Astrocyte (in vitro differentiated cells and primary cell): ENCODE data around the gene PSME3IP1. TPM values are rescaled to one million over a fixed set of nuclear protein-coding genes. Genes with fewer than 3 reads are reported as not detected.

Experiments
- DNase-seq: peaks from one replicate; pipeline ENCODE4 v3.0.0-alpha.2; 2010; ENCODE audit warnings: low read depth
- FAIRE-seq: peaks from 2 replicates; lab custom pipeline; 2011; peaks lifted over from hg19 to GRCh38; lab: Jason Lieb, UNC
- H2AFZ ChIP-seq: 2 replicates; pipeline ENCODE4 v1.6.0; 2012; ENCODE audit warnings: low read depth, low read length, inconsistent platforms
- H3K27ac ChIP-seq: 2 replicates; pipeline ENCODE4 v1.5.1; 2011; ENCODE audit warnings: low read depth, low read length, inconsistent platforms
- H3K27me3 ChIP-seq: 2 replicates; pipeline ENCODE4 v1.6.0; 2011; ENCODE audit warnings: low read length, inconsistent platforms; ENCODE audit not compliant: insufficient read depth
- H3K36me3 ChIP-seq: 2 replicates; pipeline ENCODE4 v1.5.1; 2011; ENCODE audit warnings: low read length, inconsistent platforms; ENCODE audit not compliant: insufficient read depth
- H3K4me1 ChIP-seq: 2 replicates; pipeline ENCODE4 v1.5.1; 2011; ENCODE audit warnings: low read length, inconsistent platforms; ENCODE audit not compliant: insufficient read depth
- H3K4me2 ChIP-seq: 2 replicates; pipeline ENCODE4 v1.6.0; 2012; ENCODE audit warnings: low read length, inconsistent platforms
- H3K4me3 ChIP-seq: 2 replicates; pipeline ENCODE4 v1.5.1; 2011; ENCODE audit warnings: low read depth, mild to moderate bottlenecking, low read length, inconsistent platforms; ENCODE audit not compliant: insufficient read depth
- H3K79me2 ChIP-seq: 2 replicates; pipeline ENCODE4 v1.6.0; 2012; ENCODE audit warnings: mild to moderate bottlenecking, low read length, inconsistent platforms; ENCODE audit not compliant: insufficient read depth
- H3K9ac ChIP-seq: 2 replicates; pipeline ENCODE4 v1.6.0; 2012; ENCODE audit warnings: mild to moderate bottlenecking, low read length, inconsistent platforms
- H3K9me3 ChIP-seq: 2 replicates; pipeline ENCODE4 v1.5.1; 2012; ENCODE audit warnings: low read depth, mild to moderate bottlenecking, low read length, inconsistent platforms; ENCODE audit not compliant: insufficient read depth
- H4K20me1 ChIP-seq: 2 replicates; pipeline ENCODE4 v1.6.0; 2012; ENCODE audit warnings: low read length, inconsistent platforms; ENCODE audit not compliant: insufficient read depth
- H3K27ac Mint-ChIP-seq: one replicate; pipeline ENCODE4 v1.8.0; 2021; ENCODE audit warnings: mild to moderate bottlenecking, mixed read lengths; ENCODE audit not compliant: unreplicated experiment
- H3K27me3 Mint-ChIP-seq: one replicate; pipeline ENCODE4 v1.8.0; 2021; ENCODE audit warnings: low read depth, mixed read lengths; ENCODE audit not compliant: unreplicated experiment
- H3K36me3 Mint-ChIP-seq: one replicate; pipeline ENCODE4 v1.8.0; 2021; ENCODE audit warnings: low read depth, mixed read lengths; ENCODE audit not compliant: unreplicated experiment
- H3K4me1 Mint-ChIP-seq: one replicate; pipeline ENCODE4 v1.8.0; 2021; ENCODE audit warnings: low read depth, mixed read lengths; ENCODE audit not compliant: unreplicated experiment
- H3K4me3 Mint-ChIP-seq: one replicate; pipeline ENCODE4 v1.8.0; 2021; ENCODE audit warnings: mild to moderate bottlenecking, moderate library complexity, mixed read lengths; ENCODE audit not compliant: unreplicated experiment
- H3K9me3 Mint-ChIP-seq: one replicate; pipeline ENCODE4 v1.8.0; 2021; ENCODE audit warnings: mild to moderate bottlenecking, mixed read lengths; ENCODE audit not compliant: unreplicated experiment
- EZH2 ChIP-seq: IDR thresholded peaks from 2 replicates; pipeline ENCODE4 v1.6.1; 2012; ENCODE audit warnings: mild to moderate bottlenecking, low read length, inconsistent platforms; ENCODE audit not compliant: insufficient read depth
- total RNA-seq: library from RNA; stranded (reverse); gene quantifications from 2 replicates; pipeline ENCODE4 v1.2.1, GENCODE V29; 2021
- TF ChIP-seq, protein P1 (sequence below): IDR thresholded peaks from 2 replicates; pipeline ENCODE4 v1.5.1; 2011; ENCODE audit warnings: low read depth, mild to moderate bottlenecking, inconsistent platforms, low read length, moderate library complexity; ENCODE audit not compliant: insufficient read depth

The PSME3IP1 gene
- total RNA-seq, 1 donor from 2014 or later, result 78.8 TPM

DNA sequence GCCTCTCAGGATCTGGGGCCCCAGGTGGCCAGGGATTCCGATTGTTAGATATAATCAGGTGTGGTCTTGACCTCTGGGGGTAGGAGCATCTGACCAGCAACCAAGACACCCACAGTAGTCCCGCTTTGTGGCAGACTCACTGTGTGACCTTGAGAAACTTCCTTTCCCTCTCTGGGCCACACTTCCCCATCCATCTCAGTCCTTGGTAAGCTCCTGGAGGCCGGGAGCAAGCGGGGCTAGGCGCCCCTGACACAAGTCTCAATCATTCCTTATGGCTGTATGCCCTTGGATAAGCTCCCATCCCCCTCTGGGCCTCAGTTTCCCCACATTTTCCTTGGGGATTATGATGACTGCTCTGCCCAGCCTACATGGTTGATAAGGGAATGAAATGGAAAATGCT, 72.2 kb downstream of the PSME3IP1 start:
- TF ChIP-seq, protein P1, sequence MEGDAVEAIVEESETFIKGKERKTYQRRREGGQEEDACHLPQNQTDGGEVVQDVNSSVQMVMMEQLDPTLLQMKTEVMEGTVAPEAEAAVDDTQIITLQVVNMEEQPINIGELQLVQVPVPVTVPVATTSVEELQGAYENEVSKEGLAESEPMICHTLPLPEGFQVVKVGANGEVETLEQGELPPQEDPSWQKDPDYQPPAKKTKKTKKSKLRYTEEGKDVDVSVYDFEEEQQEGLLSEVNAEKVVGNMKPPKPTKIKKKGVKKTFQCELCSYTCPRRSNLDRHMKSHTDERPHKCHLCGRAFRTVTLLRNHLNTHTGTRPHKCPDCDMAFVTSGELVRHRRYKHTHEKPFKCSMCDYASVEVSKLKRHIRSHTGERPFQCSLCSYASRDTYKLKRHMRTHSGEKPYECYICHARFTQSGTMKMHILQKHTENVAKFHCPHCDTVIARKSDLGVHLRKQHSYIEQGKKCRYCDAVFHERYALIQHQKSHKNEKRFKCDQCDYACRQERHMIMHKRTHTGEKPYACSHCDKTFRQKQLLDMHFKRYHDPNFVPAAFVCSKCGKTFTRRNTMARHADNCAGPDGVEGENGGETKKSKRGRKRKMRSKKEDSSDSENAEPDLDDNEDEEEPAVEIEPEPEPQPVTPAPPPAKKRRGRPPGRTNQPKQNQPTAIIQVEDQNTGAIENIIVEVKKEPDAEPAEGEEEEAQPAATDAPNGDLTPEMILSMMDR, result no peak
- no peak for TF ChIP-seq EZH2
- DNase-seq (no peak), FAIRE-seq (no peak)
- Mint-ChIP-seq H3K4me1 (peaks cover 12% of the 10 kb centered on the region), H3K27me3 (no peaks in the 10 kb centered on the region), H3K9me3 (no peaks in the 10 kb centered on the region), H3K36me3 (peaks cover 8% of the 10 kb centered on the region), H3K27ac (no peak overlapping the region), H3K4me3 (no peak overlapping the region)
- no peaks in the 10 kb centered on the region for H3K36me3 ChIP-seq
- H3K27ac ChIP-seq, result no peak overlapping the region
- no peaks in the 10 kb centered on the region for H3K9me3 ChIP-seq
- no peak overlapping the region for H3K4me3 ChIP-seq
- H3K4me2 ChIP-seq, result no peak overlapping the region
- peaks cover 22% of the 10 kb centered on the region for H3K4me1 ChIP-seq
- H2AFZ ChIP-seq, result no peak overlapping the region
- H3K9ac ChIP-seq, result no peak overlapping the region
- H3K27me3 ChIP-seq, result no peaks in the 10 kb centered on the region
- peaks cover 14% of the 10 kb centered on the region for H4K20me1 ChIP-seq
- no peaks in the 10 kb centered on the region for H3K79me2 ChIP-seq

DNA sequence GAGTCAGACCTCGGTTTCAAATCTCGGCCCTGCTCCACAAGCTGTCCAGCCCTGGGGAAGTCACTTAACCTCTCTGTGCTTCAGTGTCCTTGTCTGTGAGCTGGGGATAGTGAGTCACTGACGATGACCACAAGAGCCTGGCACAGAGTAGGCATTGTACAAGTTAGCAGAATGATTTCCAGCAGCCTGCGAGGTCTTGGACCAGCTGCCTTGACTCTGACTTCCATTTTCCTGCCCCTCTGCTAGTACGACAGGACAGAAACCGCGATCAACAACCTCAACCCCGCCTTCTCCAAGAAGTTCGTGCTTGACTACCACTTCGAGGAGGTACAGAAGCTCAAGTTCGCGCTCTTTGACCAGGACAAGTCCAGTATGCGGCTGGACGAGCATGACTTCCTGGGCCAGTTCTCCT, 72.8 kb downstream of the PSME3IP1 start:
- FAIRE-seq, result no peak
- H3K36me3 Mint-ChIP-seq, result peaks cover 8% of the 10 kb centered on the region
- Histone ChIP-seq H4K20me1 (peaks cover 20% of the 10 kb centered on the region), H3K9me3 (no peaks in the 10 kb centered on the region), H3K4me2 (peak overlapping the region; percentile 38), H2AFZ (no peak overlapping the region), H3K79me2 (no peaks in the 10 kb centered on the region), H3K4me1 (peaks cover 22% of the 10 kb centered on the region), H3K4me3 (no peak overlapping the region), H3K36me3 (no peaks in the 10 kb centered on the region), H3K9ac (peak overlapping the region; percentile 10), H3K27me3 (no peaks in the 10 kb centered on the region), H3K27ac (no peak overlapping the region)
- no peaks in the 10 kb centered on the region for H3K9me3 Mint-ChIP-seq
- H3K4me3 Mint-ChIP-seq, result no peak overlapping the region
- H3K4me1 Mint-ChIP-seq, result peaks cover 10% of the 10 kb centered on the region
- peak overlapping the region; percentile 47 for H3K27ac Mint-ChIP-seq
- no peak for TF ChIP-seq EZH2
- TF ChIP-seq, protein P1, result no peak
- H3K27me3 Mint-ChIP-seq, result no peaks in the 10 kb centered on the region
- peak; percentile 69 for DNase-seq

DNA sequence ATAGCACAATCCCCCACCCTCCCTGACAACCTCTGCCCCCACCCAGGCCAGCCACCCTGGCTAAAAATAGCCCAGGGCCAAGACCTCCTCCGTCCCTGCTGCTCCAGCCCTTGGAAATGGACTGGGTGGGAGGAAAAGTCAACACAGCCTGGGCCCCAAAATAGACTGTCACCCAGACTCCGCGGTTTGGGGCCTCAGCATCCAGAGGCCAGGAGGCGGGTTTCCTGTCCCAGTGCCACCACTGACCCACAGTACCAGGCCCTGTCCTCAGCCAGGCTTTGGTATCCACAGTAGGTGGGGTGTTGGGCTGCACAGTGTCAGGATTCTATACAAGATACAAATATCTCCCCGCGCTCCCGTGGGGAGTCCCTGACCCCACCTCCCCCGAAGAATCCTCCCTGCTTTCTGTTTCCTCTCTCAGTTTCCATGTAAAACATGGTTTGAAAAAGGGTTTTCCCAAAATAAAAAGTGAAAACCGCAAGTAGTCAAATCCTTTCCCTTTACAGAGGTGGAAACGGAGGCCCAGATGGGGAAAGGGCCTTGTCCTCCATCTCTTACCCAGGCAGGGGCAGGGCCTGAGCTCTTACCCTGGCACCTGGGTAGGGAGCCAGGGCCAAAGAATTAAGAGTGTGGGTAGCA, 73.3 kb downstream of the PSME3IP1 start:
- Mint-ChIP-seq H3K27me3 (no peaks in the 10 kb centered on the region), H3K4me1 (peaks cover 10% of the 10 kb centered on the region), H3K27ac (peak overlapping the region; percentile 47), H3K9me3 (no peaks in the 10 kb centered on the region), H3K4me3 (no peak overlapping the region), H3K36me3 (peaks cover 4% of the 10 kb centered on the region)
- TF ChIP-seq EZH2, result no peak
- TF ChIP-seq, protein P1, result no peak
- Histone ChIP-seq H3K27ac (no peak overlapping the region), H3K36me3 (no peaks in the 10 kb centered on the region), H3K9me3 (no peaks in the 10 kb centered on the region), H2AFZ (no peak overlapping the region), H3K4me1 (peaks cover 22% of the 10 kb centered on the region), H3K27me3 (no peaks in the 10 kb centered on the region), H3K79me2 (no peaks in the 10 kb centered on the region), H4K20me1 (peaks cover 21% of the 10 kb centered on the region), H3K4me2 (peak overlapping the region; percentile 38), H3K4me3 (no peak overlapping the region), H3K9ac (peak overlapping the region; percentile 10)
- FAIRE-seq (no peak), DNase-seq (no peak)
